ENCODE data around the gene TRMT5.

Gene TRMT5

GRCh38 chr14:60980811-60981632 is at the start of gene TRMT5, which contains the start of gene SLC38A6:
TRMT5 (minus strand) TSS chr14:60981079; CDS start chr14:60980973, 106 bp downstream.
SLC38A6 (plus strand) TSS chr14:60981245; CDS start chr14:60981278, 33 bp downstream.
- peak; percentile 95 for DNase-seq (ENCODE audit: low spot score)

GRCh38 chr14:61026526-61026925 is 45.6 kb upstream of the TRMT5 start:
- DNase-seq (ENCODE audit: low spot score): no peak

GRCh38 chr14:61025251-61026223 is 44.7 kb upstream of the TRMT5 start:
- peak; percentile 49 for DNase-seq (ENCODE audit: low spot score)

- DNase-seq (ENCODE audit: low spot score): no peak
Observed at GRCh38 chr14:61019537-61019936, 38.7 kb upstream of the TRMT5 start.

DNA sequence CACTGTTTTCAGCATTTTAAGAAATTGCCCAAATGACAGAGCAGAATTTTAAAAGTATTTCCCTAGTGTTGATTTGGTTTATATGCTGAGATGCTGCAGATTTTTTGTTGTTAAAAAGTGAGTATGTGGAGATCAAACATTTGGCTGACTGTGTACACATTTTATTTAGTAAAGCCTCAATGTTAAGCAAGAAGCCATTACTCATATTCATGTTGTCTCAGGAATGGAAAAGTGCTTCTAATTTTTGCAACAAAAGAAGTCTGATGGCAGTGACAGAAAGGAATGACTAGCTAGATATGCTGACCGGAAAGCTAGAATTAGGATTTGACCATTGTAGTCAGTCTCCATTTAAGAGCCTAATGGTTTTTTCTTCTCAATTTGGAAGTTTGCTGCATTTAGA is 22.7 kb upstream of the TRMT5 start:
- no peak for DNase-seq (ENCODE audit: low spot score)

DNA sequence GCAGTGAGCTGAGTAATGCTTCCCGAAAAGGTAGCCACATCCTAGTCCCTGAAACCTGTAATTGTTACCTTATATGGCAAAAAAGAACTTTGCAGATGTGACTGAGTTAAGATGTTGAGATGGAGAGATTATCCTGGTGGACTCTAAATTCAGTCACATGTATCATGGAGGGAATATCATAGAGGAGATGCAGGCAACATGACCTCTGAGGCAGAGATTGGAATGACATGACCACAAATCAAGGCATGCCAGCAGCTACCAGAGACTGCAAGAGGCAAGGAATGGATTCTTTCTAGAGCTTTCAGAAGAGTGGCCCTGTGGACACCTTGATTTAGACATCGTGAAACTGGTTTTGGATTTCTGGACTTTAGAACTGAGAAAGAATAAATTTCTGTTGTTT is 18.7 kb upstream of the TRMT5 start:
- DNase-seq (ENCODE audit: low spot score): no peak

- DNase-seq (ENCODE audit: low spot score): no peak
Observed at GRCh38 chr14:60998617-60999016, 17.7 kb upstream of the TRMT5 start.

DNA sequence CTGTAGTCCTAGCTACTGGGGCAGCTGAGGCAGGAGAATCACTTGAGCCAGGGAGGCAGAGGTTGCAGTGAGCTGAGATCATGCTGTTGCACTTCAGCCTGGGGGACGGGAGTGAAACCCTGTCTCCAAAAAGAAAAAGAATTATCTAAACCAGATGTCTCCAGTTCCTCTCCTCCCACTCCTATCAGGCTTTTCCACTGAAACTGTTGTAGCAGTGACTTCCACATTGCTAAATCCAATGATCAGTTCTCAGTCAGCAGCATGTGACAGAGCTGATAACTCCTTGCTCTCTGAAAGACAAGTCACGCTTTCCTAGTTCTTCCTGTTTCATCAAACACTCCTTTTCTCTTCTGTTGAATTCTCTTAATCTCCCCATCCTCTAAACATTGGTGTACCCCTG is 8.7 kb upstream of the TRMT5 start:
- no peak for DNase-seq (ENCODE audit: low spot score)

DNA sequence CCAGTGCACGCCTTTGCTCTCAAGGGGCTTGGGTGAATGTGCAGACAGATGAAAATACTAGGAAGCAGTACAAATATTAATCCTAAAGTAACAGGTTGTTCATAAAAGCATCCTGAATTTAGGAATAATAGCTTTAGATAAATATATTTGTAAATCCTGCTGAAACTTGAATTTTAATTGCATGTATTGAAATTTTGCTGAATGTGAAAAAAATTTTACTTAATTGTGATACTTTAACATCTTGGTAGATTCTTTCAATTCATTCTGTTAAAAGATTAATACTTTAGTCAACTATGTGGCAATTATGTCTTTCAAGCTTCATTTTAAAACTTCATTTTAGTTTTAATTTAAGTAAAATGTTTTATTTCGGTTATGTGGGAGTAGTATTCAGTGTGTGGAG is 5.6 kb upstream of the TRMT5 start:
- DNase-seq (ENCODE audit: low spot score): no peak

DNA sequence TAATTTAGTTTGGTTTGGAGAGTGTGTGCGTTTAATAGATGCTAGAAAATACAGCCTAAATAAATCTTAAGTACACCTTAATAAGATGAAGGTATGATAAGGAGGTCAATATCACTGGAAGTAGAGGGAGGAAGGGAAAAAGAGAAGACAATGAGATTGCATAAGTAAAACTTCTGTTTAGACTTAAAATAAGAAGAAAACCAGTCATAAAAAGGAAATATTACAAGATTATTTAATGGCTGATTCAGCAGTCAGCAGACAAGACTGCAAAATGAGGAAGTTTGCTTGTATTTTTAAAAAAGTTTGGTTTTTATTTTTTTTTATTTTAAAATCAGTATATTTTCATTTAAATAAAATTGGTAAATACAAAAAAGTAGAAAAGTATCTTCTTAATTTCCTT is 3.3 kb upstream of the TRMT5 start:
- no peak for DNase-seq (ENCODE audit: low spot score)

DNA sequence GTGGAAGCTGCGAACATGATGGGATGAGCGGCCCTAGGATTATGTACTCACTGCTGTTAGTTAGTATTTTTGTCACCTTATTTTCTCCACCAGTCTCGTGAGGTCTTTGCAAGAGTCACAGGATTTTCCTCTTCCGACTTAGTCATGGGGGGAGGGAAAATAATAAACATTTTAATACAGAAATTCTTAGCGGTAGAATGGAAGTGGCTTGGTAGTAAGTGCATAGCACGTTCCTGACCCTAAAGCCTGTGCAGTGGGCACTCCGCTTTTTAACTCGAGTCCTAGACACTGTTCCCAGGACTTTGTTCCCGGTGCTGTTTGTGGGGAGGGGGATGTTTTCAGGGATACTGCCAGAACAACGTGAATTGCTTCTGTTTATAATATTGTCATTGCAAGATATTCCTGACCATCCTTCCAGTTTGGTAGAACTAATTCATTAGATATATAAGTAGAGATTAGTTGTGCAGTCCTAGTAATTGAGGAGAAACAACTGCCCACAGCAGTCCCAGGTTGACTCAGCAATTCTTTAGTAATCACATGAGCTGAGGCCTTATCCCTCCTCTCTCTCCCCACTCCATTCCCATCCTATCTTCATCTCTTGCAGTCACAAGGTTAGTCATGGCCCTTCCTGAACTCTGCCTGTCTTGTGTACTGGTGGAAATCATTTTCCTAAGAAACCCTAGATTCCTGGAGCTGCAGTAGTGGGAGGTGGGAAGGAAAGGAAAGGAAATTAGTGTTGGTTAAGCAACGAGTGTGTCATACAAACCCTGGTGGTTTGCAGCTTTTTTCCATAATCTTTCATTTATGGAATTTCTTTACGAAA is 965 bp upstream of the TRMT5 start:
- DNase-seq (ENCODE audit: low spot score): no peak

GRCh38 chr14:60977847-60978246 is 3.0 kb downstream of the TRMT5 start:
- no peak for DNase-seq (ENCODE audit: low spot score)

- DNase-seq (ENCODE audit: low spot score): no peak
Observed at GRCh38 chr14:60975551-60975950, 5.3 kb downstream of the TRMT5 start.

DNA sequence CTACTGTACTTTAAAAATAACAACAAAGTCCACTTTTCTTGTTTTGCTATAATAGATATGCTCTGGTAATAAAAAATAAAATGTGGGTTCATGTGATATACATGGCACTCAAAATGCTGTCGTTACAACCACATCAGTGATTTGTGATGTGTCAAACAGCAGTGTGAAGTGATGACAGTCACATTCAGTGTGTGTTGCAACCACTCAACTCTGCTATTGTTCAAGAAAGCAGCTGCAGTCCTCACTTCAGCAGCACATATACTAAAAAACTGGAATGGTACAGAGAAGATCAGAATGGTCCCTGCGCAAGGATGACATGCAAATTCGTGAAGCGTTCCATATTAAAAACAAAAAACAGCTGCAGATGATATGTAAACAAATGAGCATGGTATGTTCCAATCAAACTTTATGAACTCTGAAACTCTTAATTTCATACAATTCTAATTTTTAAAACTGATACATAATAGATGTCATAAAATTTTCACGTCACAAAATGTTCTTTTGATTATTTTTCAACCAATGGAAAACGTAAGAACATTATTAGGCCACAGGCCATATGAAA is 6.7 kb downstream of the TRMT5 start:
- DNase-seq (ENCODE audit: low spot score): no peak

- DNase-seq (ENCODE audit: low spot score): no peak
Observed at GRCh38 chr14:60973070-60973469, 7.8 kb downstream of the TRMT5 start.

GRCh38 chr14:60972295-60972694 is 8.6 kb downstream of the TRMT5 start:
- no peak for DNase-seq (ENCODE audit: low spot score)

GRCh38 chr14:60971271-60971670 is 9.6 kb downstream of the TRMT5 start:
- no peak for DNase-seq (ENCODE audit: low spot score)

- no peak for DNase-seq (ENCODE audit: low spot score)
Observed at GRCh38 chr14:60970146-60970545, 10.7 kb downstream of the TRMT5 start.

DNA sequence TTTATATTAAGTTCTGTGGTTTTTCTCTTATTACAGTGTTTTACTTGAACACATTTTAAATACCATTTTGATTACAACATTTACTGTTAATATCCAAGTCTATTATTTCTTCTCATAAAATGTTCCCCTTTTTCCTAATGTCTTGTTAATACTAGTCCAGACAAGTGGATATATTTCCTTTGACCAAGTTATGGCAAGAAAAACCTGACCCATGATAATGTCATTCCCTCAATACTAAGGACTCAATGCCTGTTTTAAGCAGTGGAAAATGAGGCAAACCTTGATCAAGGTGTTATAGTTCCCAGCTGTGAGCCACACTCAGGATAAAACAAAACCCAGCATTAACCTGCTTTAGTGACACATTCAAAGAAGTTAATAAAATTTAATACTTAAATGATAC is 12.2 kb downstream of the TRMT5 start:
- DNase-seq (ENCODE audit: low spot score): no peak

GRCh38 chr14:60968099-60968498 is 12.8 kb downstream of the TRMT5 start:
- no peak for DNase-seq (ENCODE audit: low spot score)

DNA sequence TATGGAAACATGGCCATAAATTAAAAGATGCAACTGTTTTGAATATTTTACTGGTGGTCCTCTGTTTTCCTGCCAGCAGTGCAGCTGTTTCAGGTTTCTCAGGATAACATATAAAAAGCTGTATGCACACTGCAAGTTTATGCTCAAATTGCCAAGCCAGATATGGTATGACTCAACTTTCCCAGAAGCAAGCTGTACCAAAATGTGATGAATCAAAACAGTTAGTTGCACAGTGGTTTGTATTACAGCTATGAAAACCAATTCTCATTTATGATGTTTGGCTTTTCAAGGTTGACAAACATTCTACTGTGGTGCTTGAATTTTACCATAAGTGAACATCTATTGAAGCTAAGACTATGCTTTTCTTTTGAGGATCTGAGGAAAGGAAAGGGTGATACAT is 15.5 kb downstream of the TRMT5 start:
- DNase-seq (ENCODE audit: low spot score): no peak

GRCh38 chr14:60964904-60965303 is 16.0 kb downstream of the TRMT5 start:
- DNase-seq (ENCODE audit: low spot score): no peak

All from ecto neural progenitor cell (in vitro differentiated cells).